ENCODE measurements around the gene PLSCR1. TPM values are rescaled to one million over a fixed set of nuclear protein-coding genes. Genes with fewer than 3 reads are reported as not detected.

The PLSCR1 gene, protein sequence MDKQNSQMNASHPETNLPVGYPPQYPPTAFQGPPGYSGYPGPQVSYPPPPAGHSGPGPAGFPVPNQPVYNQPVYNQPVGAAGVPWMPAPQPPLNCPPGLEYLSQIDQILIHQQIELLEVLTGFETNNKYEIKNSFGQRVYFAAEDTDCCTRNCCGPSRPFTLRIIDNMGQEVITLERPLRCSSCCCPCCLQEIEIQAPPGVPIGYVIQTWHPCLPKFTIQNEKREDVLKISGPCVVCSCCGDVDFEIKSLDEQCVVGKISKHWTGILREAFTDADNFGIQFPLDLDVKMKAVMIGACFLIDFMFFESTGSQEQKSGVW
- total RNA-seq: 10 to 100 TPM; 65.8 to 69.0 TPM

DNA sequence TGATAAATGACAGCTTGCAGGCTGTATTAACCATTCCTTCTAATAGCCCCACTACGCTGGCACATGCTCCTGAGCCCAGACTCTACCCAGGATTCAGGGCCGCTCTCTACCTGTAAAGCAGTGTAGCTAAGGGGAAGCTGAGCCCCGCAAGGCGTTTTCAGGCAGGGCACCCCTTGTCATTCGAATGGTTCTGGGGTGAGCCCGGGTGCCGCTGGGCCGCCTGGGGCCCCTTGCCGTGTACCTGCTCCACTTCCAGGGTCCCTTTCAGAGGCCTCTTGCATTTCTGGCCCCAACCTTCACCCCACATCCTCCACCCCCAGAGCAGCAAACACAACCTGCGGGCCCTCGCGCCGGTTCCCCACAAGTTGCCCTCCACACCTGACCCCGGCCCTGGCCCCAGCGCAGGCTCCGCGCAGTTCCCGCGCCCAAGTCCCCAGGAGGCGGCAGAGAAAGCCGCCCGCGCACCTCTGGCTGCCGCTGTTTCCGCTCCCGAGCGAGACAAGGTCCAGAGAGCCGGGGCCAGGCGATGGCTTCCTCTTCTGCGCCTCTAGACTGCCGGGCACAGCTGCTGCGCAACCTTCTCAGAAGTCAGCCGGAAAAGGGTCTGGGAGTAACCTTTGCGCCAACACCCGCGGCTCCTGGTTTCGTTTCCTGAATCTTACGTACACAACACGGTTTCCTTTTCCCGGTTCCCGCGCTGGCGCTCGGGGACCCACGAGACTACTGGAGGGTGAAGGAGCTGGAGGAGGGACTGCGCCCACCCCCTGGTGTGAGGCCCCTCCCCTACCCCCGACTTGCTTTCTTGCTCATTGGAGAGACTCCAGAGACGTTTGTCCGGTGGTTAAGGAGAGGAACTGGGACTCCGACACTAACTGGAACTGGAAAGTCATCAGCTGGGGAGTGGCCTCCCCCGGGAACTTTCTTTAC is at the start of gene PLSCR1:
Gene PLSCR1 (minus strand): TSS at position 606 of the 927 bp plus-strand sequence. CDS start 8,055 bp downstream, outside the sequence.
- peak; percentile 89 for DNase-seq
- Mint-ChIP-seq H3K4me3 (peak within 1 kb of the TSS; percentile 86), H3K9me3 (no peaks in the 10 kb centered on the region), H3K4me1 (ENCODE audit: low read depth) (peaks cover 59% of the 10 kb centered on the region), H3K36me3 (peaks cover 7% of the 10 kb centered on the region), H3K27me3 (no peaks in the 10 kb centered on the region), H3K27ac (peak within 1 kb of the TSS; percentile 88)
- intact Hi-C loops (cut with micrococcal nuclease): loop anchor here (1.0 to 5.0 kb wide), 3 partner anchors 75 to 382 kb away; partner anchors contain the start of genes PLOD2 and PLSCR2
- ChIA-PET CTCF (interaction anchor here (0.6 to 1.2 kb wide), 3 partner anchors 26 to 97 kb away, joined by 3 read pairs; no protein-coding TSS in a partner anchor), POLR2A (interaction anchor here (0.6 kb wide), 1 partner anchor 15 kb away, joined by 5 read pairs; no protein-coding TSS in a partner anchor)

DNA sequence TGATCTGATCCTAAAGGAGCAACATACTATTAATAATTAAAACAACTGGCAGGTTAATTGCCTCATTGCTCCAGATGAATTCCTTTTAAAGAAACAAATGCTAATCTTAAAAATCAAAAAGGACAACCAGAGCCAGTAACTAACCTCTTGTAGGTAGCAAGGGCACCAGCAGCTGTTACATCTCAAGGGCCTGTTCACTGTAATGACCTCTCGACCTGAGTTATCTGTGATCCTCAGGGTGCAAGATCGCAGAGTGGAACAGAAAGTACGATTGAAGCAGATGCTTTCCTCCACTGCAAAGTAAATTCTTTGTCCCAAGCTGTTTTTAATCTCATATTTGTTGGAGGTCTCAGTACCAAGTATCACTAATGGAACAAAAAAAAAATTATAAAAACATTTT is 49.4 kb upstream of the PLSCR1 start:
- CTCF ChIA-PET: interaction anchor here (0.6 to 1.4 kb wide), 5 partner anchors 9 to 794 kb away, joined by 3 to 6 read pairs (median 3); no protein-coding TSS in a partner anchor
- no peaks in the 10 kb centered on the region for H3K36me3 Mint-ChIP-seq

DNA sequence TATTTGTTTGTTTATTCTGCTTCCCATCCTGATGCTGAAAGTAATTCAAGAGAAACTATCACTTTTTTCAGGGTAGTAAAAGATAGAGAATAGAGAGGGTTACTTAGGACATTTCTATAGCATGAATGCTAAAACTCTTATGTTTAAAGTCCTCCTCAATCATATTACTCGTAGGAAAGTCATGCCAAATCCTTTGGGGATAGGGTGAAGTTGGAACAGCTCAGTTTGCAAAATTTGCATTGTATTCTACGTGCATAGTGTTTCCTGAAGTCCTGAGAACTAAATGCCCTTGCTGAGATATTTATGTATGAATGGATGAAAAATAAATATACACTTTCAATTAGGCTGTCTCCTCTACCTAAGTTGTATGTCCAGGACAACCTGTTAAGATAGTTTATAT is 46.1 kb upstream of the PLSCR1 start:
- ChIA-PET CTCF (interaction anchor here (0.7 to 1.8 kb wide), 5 partner anchors 9 to 401 kb away, joined by 3 to 5 read pairs (median 4); no protein-coding TSS in a partner anchor), POLR2A (no interaction called here)
- Mint-ChIP-seq H3K27ac (no peak overlapping the region), H3K9me3 (no peaks in the 10 kb centered on the region), H3K4me1 (ENCODE audit: low read depth) (no peaks in the 10 kb centered on the region), H3K27me3 (peaks cover 2% of the 10 kb centered on the region), H3K4me3 (no peak overlapping the region), H3K36me3 (no peaks in the 10 kb centered on the region)
- intact Hi-C loops (cut with micrococcal nuclease): loop anchor here (1.0 to 5.0 kb wide), 2 partner anchors 50 to 373 kb away; no protein-coding TSS in a partner anchor
- DNase-seq: no peak

More for the DNA sequence above, 49.4 kb upstream of the PLSCR1 start:
- intact Hi-C loops (cut with micrococcal nuclease): loop anchor here (5.0 kb wide), 1 partner anchor 376 kb away; no protein-coding TSS in a partner anchor
- POLR2A ChIA-PET: no interaction called here
- H3K4me3 Mint-ChIP-seq: no peak overlapping the region
- no peaks in the 10 kb centered on the region for H3K9me3 Mint-ChIP-seq
- H3K4me1 Mint-ChIP-seq (ENCODE audit: low read depth): no peaks in the 10 kb centered on the region
- DNase-seq: no peak
- H3K27ac Mint-ChIP-seq: no peak overlapping the region
- H3K27me3 Mint-ChIP-seq: no peaks in the 10 kb centered on the region

DNA sequence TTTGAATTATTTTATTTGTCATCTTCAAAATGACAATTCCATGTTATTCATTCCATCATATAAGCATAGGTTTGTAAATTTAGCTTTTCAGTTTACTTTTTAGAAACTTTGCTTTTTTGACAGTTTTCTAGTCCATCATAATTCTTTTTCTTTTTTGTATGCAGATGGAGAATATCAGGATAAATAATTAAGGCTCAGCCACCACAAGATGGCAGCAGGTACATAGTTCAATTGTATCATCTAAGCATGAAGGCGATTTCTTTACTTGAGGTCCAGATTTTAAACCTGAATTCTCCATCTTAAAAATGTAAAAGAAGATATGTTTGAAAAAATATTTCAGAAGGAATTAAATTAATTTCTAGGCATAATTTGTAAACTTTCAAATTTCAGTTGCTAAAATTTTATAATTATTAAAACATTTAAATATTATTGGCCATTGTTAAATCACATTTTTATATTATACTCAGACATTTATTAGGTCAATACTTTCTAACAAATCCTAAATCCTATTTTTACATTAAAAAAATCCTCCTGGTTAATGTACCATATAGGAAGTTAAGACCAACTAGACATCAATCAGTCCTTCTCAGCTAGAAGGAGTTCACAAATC is 45.6 kb upstream of the PLSCR1 start:
- H3K9me3 Mint-ChIP-seq: no peaks in the 10 kb centered on the region
- DNase-seq: no peak
- no peaks in the 10 kb centered on the region for H3K36me3 Mint-ChIP-seq
- no peak overlapping the region for H3K4me3 Mint-ChIP-seq
- H3K27me3 Mint-ChIP-seq: peaks cover 2% of the 10 kb centered on the region
- POLR2A ChIA-PET: no interaction called here
- CTCF ChIA-PET: interaction anchor here (0.6 to 1.8 kb wide), 7 partner anchors 9 to 503 kb away, joined by 3 to 5 read pairs (median 4); no protein-coding TSS in a partner anchor
- no peaks in the 10 kb centered on the region for H3K4me1 Mint-ChIP-seq (ENCODE audit: low read depth)
- intact Hi-C loops (cut with micrococcal nuclease): loop anchor here (1.0 to 5.0 kb wide), 2 partner anchors 50 to 373 kb away; no protein-coding TSS in a partner anchor
- no peak overlapping the region for H3K27ac Mint-ChIP-seq

DNA sequence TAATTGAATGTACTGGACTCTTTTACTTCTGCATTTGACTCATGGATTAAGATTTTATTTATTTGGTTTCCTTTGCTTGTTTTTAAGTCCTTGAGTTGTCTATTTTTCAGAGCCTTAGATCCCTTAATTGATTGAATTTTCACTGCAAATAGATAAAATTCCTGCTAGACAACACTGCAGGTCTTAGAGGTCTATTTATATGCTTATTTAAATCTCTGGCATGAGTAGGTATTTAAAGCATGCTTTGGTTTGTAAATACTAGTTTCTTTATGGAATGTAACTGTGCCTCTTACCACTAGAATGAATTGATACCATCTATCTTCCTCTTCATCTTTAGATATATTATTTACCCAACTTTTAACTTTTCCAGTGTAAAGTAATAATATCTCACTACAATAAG is 40.7 kb upstream of the PLSCR1 start:
- H3K9me3 Mint-ChIP-seq: peaks cover 4% of the 10 kb centered on the region
- intact Hi-C loops (cut with micrococcal nuclease): no loop called here
- DNase-seq: no peak
- no peak overlapping the region for H3K4me3 Mint-ChIP-seq
- ChIA-PET CTCF (no interaction called here), POLR2A (no interaction called here)
- no peak overlapping the region for H3K27ac Mint-ChIP-seq
- H3K4me1 Mint-ChIP-seq (ENCODE audit: low read depth): no peaks in the 10 kb centered on the region
- H3K36me3 Mint-ChIP-seq: no peaks in the 10 kb centered on the region
- H3K27me3 Mint-ChIP-seq: peaks cover 2% of the 10 kb centered on the region

DNA sequence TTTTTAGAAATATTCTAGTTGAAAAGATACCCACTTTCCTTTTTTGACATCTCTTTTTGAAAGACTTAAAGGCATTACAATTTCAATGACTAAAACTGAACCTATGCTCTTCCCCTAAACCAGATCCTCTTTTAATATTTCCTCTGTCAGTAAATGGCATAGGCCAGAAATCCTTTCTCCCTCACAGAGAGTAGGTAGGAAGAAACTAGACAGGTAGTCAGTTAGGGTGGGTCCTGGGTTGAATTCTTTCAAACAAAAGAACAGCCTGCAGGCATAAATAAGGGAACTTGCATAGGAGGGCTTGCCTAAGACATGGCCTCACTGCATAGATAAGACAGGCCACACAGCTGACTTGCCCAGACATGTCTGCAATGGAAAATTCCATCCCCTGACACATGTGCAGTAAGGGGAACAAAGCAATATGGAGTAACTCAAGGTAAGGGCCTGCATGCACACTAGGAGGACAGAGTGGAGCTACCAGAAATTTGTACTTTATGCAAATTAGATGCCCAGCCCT is 37.6 kb upstream of the PLSCR1 start:
- intact Hi-C loops (cut with micrococcal nuclease): no loop called here
- Mint-ChIP-seq H3K9me3 (peaks cover 4% of the 10 kb centered on the region), H3K27ac (no peak overlapping the region)

DNA sequence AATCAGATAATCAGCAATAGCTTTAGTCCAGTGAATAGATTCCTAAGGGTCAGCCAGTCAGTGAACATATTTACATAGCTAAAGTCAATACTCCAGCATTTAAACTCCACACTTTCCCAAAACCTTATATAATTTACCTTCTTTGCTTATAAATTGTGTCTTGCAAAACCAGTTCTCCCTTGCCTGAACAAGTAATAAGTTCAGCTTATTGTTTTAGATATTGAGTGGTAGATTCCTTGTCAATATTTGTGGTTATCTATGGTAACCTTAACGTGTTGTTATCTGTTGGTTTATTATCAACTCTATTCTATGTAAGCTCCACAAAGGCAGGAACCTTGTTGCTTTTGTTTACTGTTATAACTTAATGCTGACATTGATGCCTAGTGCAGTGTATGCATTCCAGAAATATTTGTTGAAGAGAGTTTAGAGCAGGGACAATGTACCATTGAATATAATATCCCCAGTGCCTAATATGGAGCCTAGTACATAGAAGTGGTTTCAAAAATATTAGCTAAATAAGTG is 36.7 kb upstream of the PLSCR1 start:
- intact Hi-C loops (cut with micrococcal nuclease): no loop called here
- no peaks in the 10 kb centered on the region for H3K36me3 Mint-ChIP-seq
- H3K27me3 Mint-ChIP-seq: no peaks in the 10 kb centered on the region
- peaks cover 4% of the 10 kb centered on the region for H3K9me3 Mint-ChIP-seq
- H3K4me1 Mint-ChIP-seq (ENCODE audit: low read depth): no peaks in the 10 kb centered on the region
- ChIA-PET POLR2A (no interaction called here), CTCF (interaction anchor here (0.8 to 1.7 kb wide), 3 partner anchors 9 to 516 kb away, joined by 3 to 6 read pairs (median 4); no protein-coding TSS in a partner anchor)
- no peak overlapping the region for H3K27ac Mint-ChIP-seq
- no peak overlapping the region for H3K4me3 Mint-ChIP-seq
- no peak for DNase-seq

More for the DNA sequence above, 37.6 kb upstream of the PLSCR1 start:
- H3K4me3 Mint-ChIP-seq: no peak overlapping the region
- H3K36me3 Mint-ChIP-seq: no peaks in the 10 kb centered on the region
- no peaks in the 10 kb centered on the region for H3K4me1 Mint-ChIP-seq (ENCODE audit: low read depth)
- no peaks in the 10 kb centered on the region for H3K27me3 Mint-ChIP-seq
- ChIA-PET CTCF (interaction anchor here (1.7 kb wide), 1 partner anchor 517 kb away, joined by 6 read pairs; no protein-coding TSS in a partner anchor), POLR2A (no interaction called here)
- DNase-seq: no peak

DNA sequence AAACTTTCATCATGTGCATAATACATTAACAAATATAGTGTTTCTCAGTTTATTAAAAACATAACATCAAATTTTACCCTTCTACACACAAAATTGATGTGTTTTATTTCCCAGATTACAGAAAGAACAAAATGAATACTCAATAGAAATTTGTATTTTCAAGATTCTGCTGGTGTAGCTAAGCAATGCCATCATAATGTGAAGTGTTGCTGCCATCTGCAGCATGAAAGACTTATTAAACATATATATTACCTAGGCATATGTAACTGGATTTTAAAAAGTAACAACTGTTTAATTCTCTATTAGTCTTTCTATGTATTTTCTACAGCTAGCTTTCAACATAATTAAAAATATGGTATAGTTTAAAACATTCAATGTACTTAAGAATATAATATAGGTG is 33.3 kb upstream of the PLSCR1 start:
- POLR2A ChIA-PET: no interaction called here
- Mint-ChIP-seq H3K27ac (no peak overlapping the region), H3K27me3 (no peaks in the 10 kb centered on the region), H3K36me3 (no peaks in the 10 kb centered on the region), H3K4me3 (no peak overlapping the region), H3K4me1 (ENCODE audit: low read depth) (no peaks in the 10 kb centered on the region), H3K9me3 (no peaks in the 10 kb centered on the region)
- DNase-seq: peak; percentile 20
- intact Hi-C loops (cut with micrococcal nuclease): loop anchor here (1.0 to 2.0 kb wide), 3 partner anchors 358 to 513 kb away; no protein-coding TSS in a partner anchor
- CTCF ChIA-PET: interaction anchor here (0.9 to 2.5 kb wide), 12 partner anchors 9 to 514 kb away, joined by 3 to 54 read pairs (median 4); no protein-coding TSS in a partner anchor

DNA sequence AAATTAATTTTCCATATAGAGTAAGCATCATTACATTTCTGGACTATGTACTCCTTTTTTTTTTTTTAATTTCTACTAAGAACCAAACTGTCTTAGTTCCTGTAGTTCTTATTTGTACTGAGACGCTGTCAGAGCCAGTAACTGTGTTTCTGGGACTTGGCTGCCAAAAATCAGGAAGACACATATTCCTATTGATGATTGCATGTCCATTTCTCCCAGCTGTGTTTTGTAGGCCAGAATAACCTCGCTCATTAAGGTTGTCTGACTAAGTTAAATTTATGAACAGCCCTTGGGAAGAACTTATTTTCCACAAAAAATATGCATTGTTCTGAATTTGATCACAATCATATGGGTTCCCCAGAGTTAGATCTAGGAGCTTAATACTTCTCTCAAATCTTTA is 31.2 kb upstream of the PLSCR1 start:
- H3K4me3 Mint-ChIP-seq: no peak overlapping the region
- no peak overlapping the region for H3K27ac Mint-ChIP-seq
- ChIA-PET CTCF (interaction anchor here (1.0 kb wide), 1 partner anchor 387 kb away, joined by 3 read pairs; no protein-coding TSS in a partner anchor), POLR2A (no interaction called here)
- H3K9me3 Mint-ChIP-seq: no peaks in the 10 kb centered on the region
- intact Hi-C loops (cut with micrococcal nuclease): loop anchor here (2.0 kb wide), 1 partner anchor 511 kb away; no protein-coding TSS in a partner anchor
- DNase-seq: no peak
- H3K27me3 Mint-ChIP-seq: peaks cover 2% of the 10 kb centered on the region
- H3K4me1 Mint-ChIP-seq (ENCODE audit: low read depth): no peaks in the 10 kb centered on the region
- no peaks in the 10 kb centered on the region for H3K36me3 Mint-ChIP-seq

DNA sequence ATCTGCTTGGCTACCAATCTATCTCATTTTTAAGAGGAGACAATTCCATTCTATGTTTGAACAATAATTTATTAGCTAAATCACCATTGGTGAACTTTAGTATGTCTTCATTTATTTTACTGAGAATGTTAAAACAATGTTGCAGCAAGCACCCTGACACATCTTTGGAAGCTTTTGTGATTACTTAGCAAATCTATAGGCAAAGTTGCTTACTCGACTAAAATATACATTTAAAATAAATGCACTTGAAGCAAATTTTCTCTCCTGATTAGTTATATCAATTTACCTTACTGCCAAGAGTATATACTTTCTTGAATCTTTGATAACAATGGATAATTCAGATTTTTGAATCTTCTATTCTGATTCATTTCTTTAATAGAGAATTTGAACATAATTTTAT is 29.8 kb upstream of the PLSCR1 start:
- CTCF ChIA-PET: interaction anchor here (0.5 to 1.6 kb wide), 3 partner anchors 16 to 453 kb away, joined by 3 to 10 read pairs (median 3); no protein-coding TSS in a partner anchor
- H3K9me3 Mint-ChIP-seq: no peaks in the 10 kb centered on the region
- intact Hi-C loops (cut with micrococcal nuclease): no loop called here
- no peaks in the 10 kb centered on the region for H3K36me3 Mint-ChIP-seq
- DNase-seq: no peak
- no peak overlapping the region for H3K4me3 Mint-ChIP-seq
- H3K4me1 Mint-ChIP-seq (ENCODE audit: low read depth): no peaks in the 10 kb centered on the region
- no peak overlapping the region for H3K27ac Mint-ChIP-seq
- POLR2A ChIA-PET: no interaction called here
- H3K27me3 Mint-ChIP-seq: peaks cover 2% of the 10 kb centered on the region

DNA sequence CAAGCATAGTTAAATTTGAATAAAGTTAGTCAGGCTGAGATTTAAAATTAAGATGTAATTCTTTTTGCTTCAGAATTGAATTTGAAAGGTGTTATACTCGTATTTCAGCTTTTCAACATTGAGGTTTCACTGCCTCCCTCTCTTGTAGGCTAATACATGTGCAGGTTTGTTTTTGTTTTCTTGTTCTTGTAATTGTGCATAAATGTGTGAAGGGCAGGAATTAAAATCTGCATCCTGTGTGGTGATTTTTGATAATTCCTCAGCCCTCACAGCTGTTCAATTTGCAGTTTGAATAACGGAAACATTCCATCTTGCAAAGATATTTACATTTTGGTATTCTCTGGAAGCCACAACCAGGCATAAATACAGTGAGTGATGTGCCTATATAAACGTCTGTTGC is 24.9 kb upstream of the PLSCR1 start:
- intact Hi-C loops (cut with micrococcal nuclease): no loop called here
- Mint-ChIP-seq H3K4me1 (ENCODE audit: low read depth) (no peaks in the 10 kb centered on the region), H3K27me3 (peaks cover 2% of the 10 kb centered on the region), H3K9me3 (no peaks in the 10 kb centered on the region), H3K36me3 (no peaks in the 10 kb centered on the region), H3K27ac (no peak overlapping the region), H3K4me3 (no peak overlapping the region)
- POLR2A ChIA-PET: no interaction called here
- no peak for DNase-seq
- CTCF ChIA-PET: no interaction called here
